ENCODE data around the gene DRD2. TPM values are rescaled to one million over a fixed set of nuclear protein-coding genes. Genes with fewer than 3 reads are reported as not detected.

The DRD2 gene
- total RNA-seq, 1 experiment from 2014 or later, result 0.44 TPM

DNA sequence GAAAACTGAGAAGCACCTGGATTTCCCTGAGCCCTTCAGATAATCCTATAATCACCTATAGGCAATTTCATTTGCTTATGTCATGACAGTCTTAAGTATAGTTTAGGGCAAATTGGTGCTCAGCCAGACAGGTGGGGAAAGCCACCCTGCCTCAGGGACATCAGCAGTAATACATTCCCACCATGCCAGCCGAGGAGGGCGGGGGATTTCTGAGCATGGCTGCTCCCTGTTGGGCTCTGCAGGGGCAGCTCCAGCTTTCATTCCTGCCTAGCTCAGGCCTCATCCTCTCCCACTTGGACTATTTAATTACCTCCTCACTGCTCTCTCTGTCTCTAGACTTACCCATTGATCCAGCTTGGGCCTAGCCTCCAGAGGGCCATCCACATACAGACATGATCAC lies 9.0 kb upstream of the DRD2 start:
- no peak overlapping the region; the same call in 1 of the 2 replicates for H3K14ac ChIP-seq (ENCODE audit: insufficient read depth, low read length)
- no peak overlapping the region for H3K23ac ChIP-seq (ENCODE audit: insufficient read length, low read depth, low read length)
- no CpG with 5 or more reads among the region's 2 CpGs for WGBS (ENCODE audit: extremely low coverage, insufficient read length, low lambda C conversion rate)
- no peak overlapping the region for H2AK5ac ChIP-seq (ENCODE audit: insufficient read length, low read length)
- H3K4me2 ChIP-seq (ENCODE audit: insufficient read depth, insufficient read length, low read length), result no peak overlapping the region
- Mint-ChIP-seq H3K9me3 (no peaks in the 10 kb centered on the region; a peak in 1 of 5 replicates), H3K4me1 (no peaks in the 10 kb centered on the region; a peak in 1 of 4 replicates), H3K27me3 (ENCODE audit: low read depth) (peaks cover 24% of the 10 kb centered on the region), H3K36me3 (ENCODE audit: insufficient read depth in 1 of 3, low read depth in 3 of 3) (no peaks in the 10 kb centered on the region), H3K27ac (no peak overlapping the region), H3K4me3 (no peak overlapping the region)
- no peak overlapping the region for H3K56ac ChIP-seq (ENCODE audit: insufficient read length, low read depth, low read length)
- H3K27me3 ChIP-seq (ENCODE audit: insufficient read depth, low read length), result no peaks in the 10 kb centered on the region
- no peak overlapping the region for H3K27ac ChIP-seq (ENCODE audit: insufficient read length, low read depth, low read length)
- no peaks in the 10 kb centered on the region for H4K20me1 ChIP-seq (ENCODE audit: control insufficient read depth, insufficient read depth, insufficient read length)
- H2AFZ ChIP-seq (ENCODE audit: low read length), result no peak overlapping the region
- H3K4me1 ChIP-seq (ENCODE audit: insufficient read depth, low read length), result no peaks in the 10 kb centered on the region
- no peak overlapping the region for H2BK12ac ChIP-seq (ENCODE audit: insufficient read length, low read depth, low read length)
- no peak overlapping the region for H2BK20ac ChIP-seq (ENCODE audit: low read depth, low read length, poor library complexity, severe bottlenecking)
- no peak overlapping the region for H4K5ac ChIP-seq (ENCODE audit: insufficient read length, low read depth, low read length)
- TF ChIP-seq, protein P1, sequence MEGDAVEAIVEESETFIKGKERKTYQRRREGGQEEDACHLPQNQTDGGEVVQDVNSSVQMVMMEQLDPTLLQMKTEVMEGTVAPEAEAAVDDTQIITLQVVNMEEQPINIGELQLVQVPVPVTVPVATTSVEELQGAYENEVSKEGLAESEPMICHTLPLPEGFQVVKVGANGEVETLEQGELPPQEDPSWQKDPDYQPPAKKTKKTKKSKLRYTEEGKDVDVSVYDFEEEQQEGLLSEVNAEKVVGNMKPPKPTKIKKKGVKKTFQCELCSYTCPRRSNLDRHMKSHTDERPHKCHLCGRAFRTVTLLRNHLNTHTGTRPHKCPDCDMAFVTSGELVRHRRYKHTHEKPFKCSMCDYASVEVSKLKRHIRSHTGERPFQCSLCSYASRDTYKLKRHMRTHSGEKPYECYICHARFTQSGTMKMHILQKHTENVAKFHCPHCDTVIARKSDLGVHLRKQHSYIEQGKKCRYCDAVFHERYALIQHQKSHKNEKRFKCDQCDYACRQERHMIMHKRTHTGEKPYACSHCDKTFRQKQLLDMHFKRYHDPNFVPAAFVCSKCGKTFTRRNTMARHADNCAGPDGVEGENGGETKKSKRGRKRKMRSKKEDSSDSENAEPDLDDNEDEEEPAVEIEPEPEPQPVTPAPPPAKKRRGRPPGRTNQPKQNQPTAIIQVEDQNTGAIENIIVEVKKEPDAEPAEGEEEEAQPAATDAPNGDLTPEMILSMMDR (conservative IDR thresholded peaks at IDR 0.05), result no peak
- H4K8ac ChIP-seq (replicated peaks; ENCODE audit: insufficient read length, low read depth, low read length), result no peak overlapping the region
- H3K79me2 ChIP-seq (ENCODE audit: insufficient read depth, low read length), result no peaks in the 10 kb centered on the region
- H3K9me3 ChIP-seq (ENCODE audit: control insufficient read depth, low read depth, low read length), result no peaks in the 10 kb centered on the region
- H3K18ac ChIP-seq (ENCODE audit: insufficient read length, low read depth, low read length), result no peak overlapping the region
- H2BK5ac ChIP-seq (ENCODE audit: insufficient read length, low read length), result no peak overlapping the region
- DNase-seq, result no peak
- no peak overlapping the region for H3K4ac ChIP-seq (ENCODE audit: low read depth, low read length)
- no peaks in the 10 kb centered on the region for H3K79me1 ChIP-seq (ENCODE audit: insufficient read depth, low read depth, low read length, poor library complexity, severe bottlenecking)
- H2BK120ac ChIP-seq (ENCODE audit: low read depth, low read length, poor library complexity, severe bottlenecking), result no peak overlapping the region
- no peak overlapping the region for H3K9ac ChIP-seq (ENCODE audit: extremely low read depth, insufficient read length, low read length)
- no peak overlapping the region for H2BK15ac ChIP-seq (ENCODE audit: low read depth, low read length)
- no peaks in the 10 kb centered on the region for H3K23me2 ChIP-seq (ENCODE audit: insufficient read length, low read depth, low read length, poor library complexity, severe bottlenecking)
- H4K91ac ChIP-seq (ENCODE audit: insufficient read length, low read depth, low read length), result no peak overlapping the region
- no peak overlapping the region for H3T11ph ChIP-seq (ENCODE audit: low read length)

Data from H9 (cell line).